ENCODE results near the gene SREK1IP1.
A peak's percentile ranks its signal among the peaks of the same experiment; 100 is the strongest.

Gene SREK1IP1

DNA sequence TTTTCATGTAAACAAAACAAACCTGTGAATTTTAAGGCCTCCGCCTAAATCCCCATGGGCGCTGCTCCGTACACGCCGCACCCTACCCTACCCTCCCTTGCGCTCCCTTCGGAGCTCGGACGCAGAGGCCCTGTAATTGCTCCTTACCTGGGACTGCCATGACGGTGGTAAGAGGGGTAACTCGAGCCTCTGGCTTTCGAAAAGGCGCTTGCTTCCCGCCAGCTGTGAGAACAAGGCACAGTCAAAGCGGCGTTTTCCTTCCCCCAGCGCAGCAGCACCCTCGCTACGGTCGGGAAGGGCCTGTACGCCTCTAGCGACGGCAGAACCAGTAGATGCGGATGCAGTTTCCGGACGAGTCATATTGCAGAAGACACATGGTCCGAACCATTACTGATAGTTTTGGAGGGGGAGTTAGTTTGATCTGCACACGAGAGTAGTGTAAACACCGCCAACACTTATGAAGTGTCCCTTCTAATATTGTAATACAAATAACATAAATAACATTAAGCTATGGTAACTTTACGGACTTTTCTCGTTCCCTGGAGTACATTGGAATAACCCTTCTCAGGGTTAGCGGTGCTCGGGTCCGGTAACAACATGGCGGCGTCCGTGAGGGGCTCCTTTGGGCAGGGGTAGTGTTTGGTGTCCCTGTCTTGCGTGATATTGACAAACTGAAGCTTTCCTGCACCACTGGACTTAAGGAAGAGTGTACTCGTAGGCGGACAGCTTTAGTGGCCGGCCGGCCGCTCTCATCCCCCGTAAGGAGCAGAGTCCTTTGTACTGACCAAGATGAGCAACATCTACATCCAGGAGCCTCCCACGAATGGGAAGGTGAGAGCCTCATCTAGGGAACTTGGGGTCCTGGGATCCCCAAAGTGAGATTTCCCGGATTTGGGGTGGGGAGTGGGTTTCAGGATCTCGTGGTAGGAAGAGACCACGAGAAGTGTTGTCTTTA, at the start of gene SREK1IP1, which contains the start of gene CWC27:
Gene SREK1IP1, minus strand, starts transcription at position 334 of the 955 bp plus-strand sequence. Its CDS starts 174 bp downstream, at position 160.
Gene CWC27, plus strand, starts transcription at position 573 of the 955 bp plus-strand sequence. Its CDS starts 217 bp downstream, at position 790.
- peak; percentile 40 to 53 for DNase-seq (ENCODE audit: low read depth in 2 of 2)

DNA sequence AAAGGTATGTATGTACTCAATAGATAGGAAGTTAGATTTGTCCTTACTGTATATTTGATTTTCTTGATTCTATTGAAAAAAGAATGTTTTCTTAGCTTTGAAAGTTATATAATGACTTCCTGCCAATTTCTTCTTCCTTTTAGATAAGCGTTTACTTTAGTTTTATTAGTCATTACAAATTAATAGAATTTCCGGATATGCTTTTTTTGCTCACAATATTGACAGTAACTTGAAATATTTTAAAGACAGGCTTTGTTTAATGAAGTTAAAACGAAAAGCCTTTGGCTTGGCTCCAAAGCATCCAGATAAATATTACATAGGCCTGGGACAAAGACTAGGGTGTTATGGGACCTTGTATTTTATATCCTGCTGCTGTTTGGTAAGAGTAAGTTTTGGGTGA, 49.8 kb upstream of the SREK1IP1 start:
- DNase-seq (ENCODE audit: low read depth in 2 of 2), result no peak

- DNase-seq (ENCODE audit: low read depth in 2 of 2), result no peak
Measured at GRCh38 chr5:64814073-64814472, 45.6 kb upstream of the SREK1IP1 start.

DNA sequence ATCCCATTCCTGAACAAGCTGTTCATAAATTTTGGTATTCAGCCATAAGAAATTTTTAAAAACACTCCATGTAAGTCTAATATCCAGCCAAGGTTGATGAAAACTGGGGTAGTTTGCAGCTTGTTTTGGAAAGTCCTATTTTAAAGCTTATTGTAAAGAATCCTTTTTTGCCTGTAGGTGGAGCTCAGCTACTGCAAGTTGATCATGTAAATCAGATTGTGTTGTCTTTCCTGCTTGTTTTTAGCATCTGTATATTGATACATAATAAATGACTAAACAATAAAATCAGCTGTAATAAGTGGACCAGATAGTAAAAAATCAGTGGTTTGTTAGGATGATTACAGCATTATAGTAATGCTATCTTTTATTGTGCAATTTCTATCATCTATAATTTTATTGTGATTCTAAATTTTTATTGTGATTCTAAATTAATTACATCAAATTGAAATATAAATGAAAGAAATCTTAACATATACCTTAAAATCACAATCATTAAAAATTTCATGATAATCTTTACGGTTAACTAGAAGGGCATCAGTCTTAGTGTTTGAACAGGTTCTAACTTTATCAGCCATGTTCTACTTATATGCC, 42.7 kb upstream of the SREK1IP1 start:
- no peak for DNase-seq (ENCODE audit: low read depth in 2 of 2)

- DNase-seq (ENCODE audit: low read depth in 2 of 2), result no peak
Measured at GRCh38 chr5:64807520-64807919, 39.0 kb upstream of the SREK1IP1 start.

- DNase-seq (ENCODE audit: low read depth in 2 of 2), result no peak
Measured at GRCh38 chr5:64806537-64806936, 38.0 kb upstream of the SREK1IP1 start.

DNA sequence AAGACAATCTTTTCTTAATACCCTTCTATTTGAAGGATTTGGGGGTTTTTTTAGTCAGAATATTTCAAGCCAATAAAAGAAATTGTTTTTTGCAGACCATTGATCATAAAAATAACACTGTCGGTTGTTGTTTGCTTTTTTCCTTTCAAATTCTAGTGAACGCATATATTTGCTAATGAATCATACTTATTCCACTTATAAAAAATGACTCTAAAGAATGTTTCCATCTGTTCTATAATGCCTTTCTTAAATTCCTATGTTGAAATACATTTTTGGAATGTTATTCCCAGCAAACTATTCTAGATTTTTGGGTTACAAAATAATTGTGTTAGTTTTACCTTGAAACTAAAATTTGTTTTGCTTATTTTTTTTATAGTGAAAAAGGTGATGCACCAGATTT, 32.4 kb upstream of the SREK1IP1 start:
- no peak for DNase-seq (ENCODE audit: low read depth in 2 of 2)

- DNase-seq (ENCODE audit: low read depth in 2 of 2), result no peak
Measured at GRCh38 chr5:64796301-64796700, 27.8 kb upstream of the SREK1IP1 start.

DNA sequence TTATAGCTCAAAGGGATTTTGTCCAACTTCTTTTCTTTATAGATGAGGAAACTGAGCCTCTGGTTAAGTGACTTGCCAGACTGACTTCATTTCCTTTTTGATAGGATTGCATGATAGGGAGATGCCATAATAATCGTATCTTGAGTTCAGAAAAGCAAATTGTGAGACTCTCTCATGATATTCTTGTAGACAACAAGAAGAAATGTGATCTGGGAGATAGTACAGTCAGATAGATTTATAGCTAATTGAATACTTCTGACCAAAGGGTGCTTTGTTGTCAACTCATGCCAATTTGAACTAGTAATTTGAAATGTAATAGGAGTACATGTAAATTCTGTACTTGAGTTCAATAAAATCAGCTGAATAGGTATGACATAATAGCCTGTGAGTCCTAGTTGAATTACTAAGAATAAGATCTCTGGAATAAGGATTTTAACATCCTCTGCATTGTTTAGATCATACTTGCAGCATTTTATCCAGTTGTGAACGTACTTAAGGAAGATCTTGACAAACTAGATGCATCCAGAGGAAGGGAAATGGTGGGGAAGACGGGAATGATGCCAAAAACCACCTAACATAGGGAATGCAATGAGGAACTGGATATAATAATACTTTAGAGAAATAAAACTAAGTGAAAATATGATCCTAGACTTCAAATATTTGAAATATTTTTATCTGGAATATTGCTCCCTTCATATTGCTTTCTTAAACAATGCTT, 25.7 kb upstream of the SREK1IP1 start:
- DNase-seq (ENCODE audit: low read depth in 2 of 2), result no peak

DNA sequence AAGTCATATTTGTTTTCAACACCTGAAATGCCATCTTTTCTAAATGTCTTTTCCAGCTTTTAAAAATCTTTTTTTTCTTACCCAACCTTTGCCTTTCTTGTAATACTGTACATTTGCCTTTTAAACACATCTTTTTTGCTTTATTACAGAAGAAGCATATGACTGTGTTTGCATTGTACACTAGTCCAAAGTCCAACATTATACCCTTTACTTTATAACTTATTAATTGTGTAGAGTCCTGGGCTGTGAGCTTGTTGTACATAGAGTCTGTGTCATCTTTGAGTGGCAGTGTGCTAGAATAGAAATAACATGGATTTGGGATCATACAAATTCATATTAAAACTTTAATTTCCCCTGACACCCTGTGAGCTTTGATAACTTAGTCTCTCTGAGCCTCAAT, 24.0 kb upstream of the SREK1IP1 start:
- no peak for DNase-seq (ENCODE audit: low read depth in 2 of 2)

- DNase-seq (ENCODE audit: low read depth in 2 of 2), result no peak
Measured at GRCh38 chr5:64790210-64790609, 21.7 kb upstream of the SREK1IP1 start.

DNA sequence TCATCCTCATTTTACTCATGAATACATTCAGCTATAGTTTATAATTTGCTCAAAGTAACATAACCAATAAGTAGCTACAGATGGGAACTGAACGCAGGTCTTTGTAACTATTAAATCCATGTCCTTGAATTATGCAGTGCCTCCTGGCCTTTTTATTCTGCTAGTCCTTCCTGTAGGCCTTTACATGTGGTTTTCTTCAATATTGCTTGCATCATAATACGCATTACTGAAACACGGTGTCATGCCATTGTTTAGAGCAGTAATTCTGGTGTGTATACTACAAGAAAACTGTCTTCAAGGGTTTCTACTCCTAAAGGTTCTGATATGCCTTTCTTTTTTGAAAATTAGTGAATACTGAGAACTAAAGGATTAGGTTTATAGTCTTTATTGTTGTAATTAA, 21.0 kb upstream of the SREK1IP1 start:
- no peak for DNase-seq (ENCODE audit: low read depth in 2 of 2)

DNA sequence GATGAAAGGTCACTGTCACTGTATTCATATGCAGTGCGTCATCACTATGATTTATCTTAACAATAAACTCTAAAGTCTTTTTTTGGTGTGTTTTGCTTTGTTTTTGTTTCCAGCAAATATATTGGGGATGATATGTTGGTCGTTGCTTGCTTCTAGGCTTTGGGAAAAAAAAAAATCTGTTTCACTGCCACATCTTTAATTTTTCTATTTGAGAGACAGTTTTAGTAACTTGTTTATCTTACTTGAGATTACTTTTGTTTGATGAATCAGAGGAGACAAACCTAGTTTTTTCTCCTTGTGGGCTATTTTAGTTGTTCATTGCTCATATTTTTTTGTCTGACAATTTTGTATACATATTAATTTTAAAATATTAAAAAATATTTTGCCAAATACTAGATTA, 19.7 kb upstream of the SREK1IP1 start:
- DNase-seq (ENCODE audit: low read depth in 2 of 2), result no peak

DNA sequence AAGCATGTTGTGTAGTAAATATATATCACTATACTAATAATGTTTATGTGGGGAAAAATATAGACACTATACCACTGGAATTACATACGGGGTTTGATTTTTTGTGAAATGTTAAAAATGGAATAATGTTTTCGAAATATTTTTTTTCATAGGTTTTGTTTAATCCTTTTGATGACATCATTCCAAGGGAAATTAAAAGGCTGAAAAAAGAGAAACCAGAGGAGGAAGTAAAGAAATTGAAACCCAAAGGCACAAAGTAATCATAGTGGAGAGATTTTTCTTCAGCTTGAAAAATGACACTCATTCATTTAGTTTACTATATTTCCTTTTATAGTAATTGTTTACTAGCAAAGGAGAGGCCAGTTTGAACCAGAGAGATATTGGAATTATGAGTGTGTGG, 17.9 kb upstream of the SREK1IP1 start:
- DNase-seq (ENCODE audit: low read depth in 2 of 2), result no peak

DNA sequence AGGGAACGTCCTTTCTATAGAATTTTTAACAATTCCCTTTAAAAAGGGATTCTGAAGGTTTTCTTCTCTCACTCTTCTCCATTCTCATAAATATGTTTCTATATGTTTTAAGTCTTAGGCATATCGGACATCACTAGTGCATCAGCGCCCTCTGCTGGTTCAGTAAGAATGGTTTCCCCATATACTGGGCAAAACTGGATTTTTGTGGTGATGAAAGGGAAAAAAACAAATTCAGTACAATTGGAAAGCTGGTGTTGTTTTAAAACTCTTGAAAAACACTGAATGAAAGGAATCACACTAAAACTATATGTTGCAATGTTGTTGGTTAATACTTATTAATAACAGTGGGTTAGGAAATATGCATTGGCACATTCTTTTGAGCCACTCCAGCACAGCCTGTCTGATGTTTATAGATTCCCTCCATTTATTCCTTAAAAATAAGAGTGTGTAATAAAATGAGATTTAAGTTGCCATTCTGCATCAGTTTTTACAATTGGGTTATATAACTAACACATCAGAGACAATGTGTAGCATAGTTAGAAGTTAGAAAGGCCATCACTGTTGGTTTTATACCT, 16.0 kb upstream of the SREK1IP1 start:
- peak; percentile 25 to 44 for DNase-seq (ENCODE audit: low read depth in 2 of 2)

DNA sequence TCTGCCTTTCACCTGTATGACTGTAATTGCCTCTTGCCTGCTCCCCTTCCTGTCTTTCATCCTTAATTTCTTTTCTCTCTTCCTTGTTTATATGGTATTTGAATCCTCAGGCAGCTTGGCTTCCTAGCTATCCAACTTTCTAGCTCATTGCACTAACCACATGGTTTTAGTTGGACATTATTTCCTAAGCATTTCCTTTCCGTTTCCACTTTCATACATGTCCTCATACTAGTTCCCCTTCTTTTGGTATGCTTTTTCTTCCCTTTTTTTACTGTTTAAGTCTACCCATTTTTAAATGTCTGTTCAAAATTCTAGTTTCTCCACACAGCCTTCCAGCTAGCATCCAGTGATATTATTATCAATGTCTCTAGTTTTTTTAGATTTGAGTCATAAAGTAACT, 6.8 kb upstream of the SREK1IP1 start:
- no peak for DNase-seq (ENCODE audit: low read depth in 2 of 2)

DNA sequence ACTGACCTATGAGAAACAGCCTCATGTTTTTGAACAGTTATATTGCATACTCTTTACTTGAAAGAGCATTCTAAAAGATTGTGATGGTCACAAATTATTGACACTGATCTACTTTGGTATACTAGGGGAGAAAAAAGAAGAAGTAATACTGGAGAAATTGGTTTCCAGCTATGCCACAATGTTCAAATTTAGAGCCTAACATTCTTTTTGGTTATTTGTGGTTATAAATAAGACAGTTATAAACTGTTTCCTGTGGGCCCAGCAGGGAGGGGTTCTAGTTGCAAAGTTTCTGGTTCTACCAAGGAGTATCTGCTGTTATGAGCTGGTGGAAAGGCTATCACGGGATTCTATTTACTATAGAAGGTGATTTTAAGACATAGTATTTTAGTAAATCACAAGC, 5.0 kb upstream of the SREK1IP1 start:
- DNase-seq (ENCODE audit: low read depth in 2 of 2), result no peak

DNA sequence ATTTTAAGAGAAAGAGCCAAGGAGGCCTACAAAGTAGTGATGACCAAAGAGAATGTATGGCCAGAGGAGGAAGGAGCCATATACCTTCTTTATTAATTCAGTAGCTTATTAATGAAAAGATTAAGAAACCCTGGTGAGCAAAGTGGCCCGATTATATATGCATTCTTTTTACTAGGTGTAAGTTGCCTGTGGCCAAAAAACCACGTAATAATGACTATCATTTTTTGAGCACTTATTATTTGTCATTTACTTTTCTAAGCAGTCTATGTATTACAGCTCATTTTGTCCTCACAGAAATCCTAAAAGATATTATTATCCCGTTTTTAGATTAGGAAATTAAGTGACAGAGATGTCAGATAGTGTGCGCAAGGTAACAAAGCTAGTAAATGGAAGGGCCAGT, 3.2 kb upstream of the SREK1IP1 start:
- no peak for DNase-seq (ENCODE audit: low read depth in 2 of 2)

DNA sequence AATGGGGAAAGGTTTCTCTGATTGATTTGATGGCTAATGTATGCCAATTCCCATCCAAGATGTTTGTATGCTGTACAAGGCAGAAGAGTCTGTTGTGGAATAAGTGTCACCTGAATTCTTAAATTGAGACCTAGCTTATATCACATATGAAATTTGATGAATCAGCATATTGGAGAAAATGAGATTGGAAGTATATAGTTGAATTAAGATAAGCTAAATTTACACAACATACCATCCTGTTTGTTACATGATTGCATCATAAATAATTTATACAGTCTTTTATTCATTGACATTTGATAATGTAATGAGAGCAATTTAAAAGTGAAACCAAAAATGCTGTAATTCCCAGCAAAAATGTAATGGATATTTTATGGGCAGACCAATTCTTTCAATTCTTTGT, 1.4 kb upstream of the SREK1IP1 start:
- no peak for DNase-seq (ENCODE audit: low read depth in 2 of 2)

DNA sequence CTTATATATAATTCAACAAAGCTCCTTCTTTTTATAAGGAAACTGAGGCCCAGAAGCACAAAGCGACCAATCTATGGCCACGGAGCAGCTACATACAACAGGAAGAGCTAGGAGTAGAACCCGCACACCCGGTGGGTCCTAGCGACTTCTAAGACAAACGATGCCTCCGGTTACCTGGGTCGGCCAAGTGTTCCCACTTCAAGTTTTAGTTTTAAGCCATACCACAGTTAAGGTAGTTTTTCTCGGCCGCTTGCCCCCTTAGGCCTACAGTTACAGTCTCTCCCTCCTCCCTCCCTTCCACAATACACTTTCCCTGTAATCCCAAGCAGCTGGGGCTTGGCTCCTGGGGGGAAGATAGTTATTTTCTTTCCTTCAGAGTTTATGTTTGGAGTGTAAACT, 533 bp downstream of the SREK1IP1 start:
- no peak for DNase-seq (ENCODE audit: low read depth in 2 of 2)

DNA sequence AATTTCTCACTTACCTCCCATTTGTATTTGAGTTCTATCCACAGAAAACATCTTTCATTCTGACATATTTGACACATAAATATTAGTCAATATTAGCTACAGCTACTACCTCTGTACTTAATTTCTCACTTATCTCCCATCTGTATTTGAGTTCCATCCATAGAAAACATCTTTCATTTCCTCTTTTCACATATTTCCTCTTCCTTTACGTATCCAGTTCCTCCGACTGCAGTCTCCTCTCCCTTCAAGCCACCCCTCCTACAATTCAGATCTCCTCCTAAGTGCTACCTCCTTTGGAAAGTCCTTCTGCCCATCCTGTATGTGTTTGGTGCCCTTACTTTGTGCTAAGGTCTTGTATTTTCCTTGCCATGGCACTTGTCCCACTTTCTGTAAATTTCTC, 1.6 kb downstream of the SREK1IP1 start:
- no peak for DNase-seq (ENCODE audit: low read depth in 2 of 2)

Measured in stimulated activated CD8-positive, alpha-beta memory T cell treated with anti-CD3 and anti-CD28 coated beads, Interleukin-7, amount 100 ng/mL, for 1 hour (primary cell).